Mucosa of descending colon (tissue), 3 donors: ENCODE data around the gene MAP2K7. TPM values are rescaled to one million over a fixed set of nuclear protein-coding genes. Genes with fewer than 3 reads are reported as not detected.
A peak's percentile ranks its signal among the peaks of the same experiment; 100 is the strongest.
"Not testable (repeated sequence)": the region's sequence is repeated elsewhere in the genome, so short reads cannot be mapped to it uniquely, and the experiment has no call there.

Experiments
- ATAC-seq: fragments of 200-7000 bp; cut with Tn5 transposase; one replicate; pipeline ENCODE4 v1.9.1; 2020; ENCODE audit warnings: mild to moderate bottlenecking, moderate library complexity
- DNase-seq, 3 donors: peaks; one replicate each; pipeline ENCODE4 v3.0.0-alpha.2; 2020
- H3K36me3 ChIP-seq: fragments of 200-600 bp; one replicate; pipeline ENCODE4 v1.8.0; 2021; ENCODE audit warnings: low read depth, mild to moderate bottlenecking
- H3K4me1 ChIP-seq: fragments of 200-600 bp; one replicate; pipeline ENCODE4 v1.8.0; 2021; ENCODE audit warnings: low read depth, mild to moderate bottlenecking
- H3K4me3 ChIP-seq: fragments of 200-600 bp; one replicate; pipeline ENCODE4 v1.8.0; 2021; ENCODE audit warnings: mild to moderate bottlenecking
- H3K9me3 ChIP-seq: fragments of 200-600 bp; one replicate; pipeline ENCODE4 v1.8.0; 2021; ENCODE audit warnings: mild to moderate bottlenecking
- intact Hi-C, 2 donors: fragments of 100-400 bp; cut with DNase I in 1 of 2; cut with micrococcal nuclease in 1 of 2; formaldehyde crosslinking; loops; one replicate each; pipeline versions ENCODE4 v1.11.0 to v1.11.1; 2022; cut with DNase I, micrococcal nuclease
- total RNA-seq, 3 donors: library from RNA; stranded (reverse); fragmentation: NEBNext Ultra II Directional in 2 of 3; extraction: Animal tissue kit (Norgen Biotek cat#: 25700) in 2 of 3; gene quantifications; one replicate each; pipeline versions ENCODE4 v1.2.1 to v1.2.4, GENCODE V29; 2021 to 2023
- TF ChIP-seq, protein P1 (sequence below): fragments of 200-600 bp; IDR thresholded peaks from one replicate; pipeline ENCODE4 v1.8.0; 2022; ENCODE audit warnings: antibody characterized with exemption, mild to moderate bottlenecking
- donor health status: DM: no; HTN: no; CAD: no; lungs with moderate emphysema.
- donor health status: DM: no; HTN: no; CAD: no.
- donor health status: DM: no; HTN: yes; CAD: no.

MAP2K7 gene
- total RNA-seq, 3 donors from 2014 or later: 31.5 to 49.2 (median 41.7) TPM

DNA sequence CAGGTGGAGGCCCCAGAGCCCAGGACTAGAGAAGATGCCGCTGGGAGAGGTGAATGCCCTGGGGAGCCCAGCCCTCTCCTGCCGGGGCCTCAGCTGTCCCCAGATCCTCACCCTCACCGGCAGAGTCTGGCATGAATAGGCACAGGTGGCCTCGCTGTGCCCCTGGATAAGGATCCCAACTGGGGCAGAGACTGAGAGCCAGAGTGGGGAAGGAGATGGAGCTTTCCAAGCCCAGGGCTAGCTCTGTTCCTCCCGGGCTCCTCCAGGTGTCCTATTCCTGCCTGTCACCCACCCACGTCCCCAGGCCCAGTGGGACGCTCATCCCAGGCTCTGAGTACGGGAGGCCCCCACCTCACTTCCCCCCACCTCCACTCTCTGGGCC is 46.0 kb upstream of the MAP2K7 start:
- H3K9me3 ChIP-seq: no peaks in the 10 kb centered on the region
- ATAC-seq: no peak
- intact Hi-C loops: loop anchor here in 1 of 2 donors (10.0 kb wide), 1 partner anchor 47 kb away; the partner anchor contains the start of gene MAP2K7
- H3K4me3 ChIP-seq: no peak overlapping the region
- no peaks in the 10 kb centered on the region for H3K36me3 ChIP-seq
- H3K4me1 ChIP-seq: peaks cover 21% of the 10 kb centered on the region
- TF ChIP-seq, protein P1, sequence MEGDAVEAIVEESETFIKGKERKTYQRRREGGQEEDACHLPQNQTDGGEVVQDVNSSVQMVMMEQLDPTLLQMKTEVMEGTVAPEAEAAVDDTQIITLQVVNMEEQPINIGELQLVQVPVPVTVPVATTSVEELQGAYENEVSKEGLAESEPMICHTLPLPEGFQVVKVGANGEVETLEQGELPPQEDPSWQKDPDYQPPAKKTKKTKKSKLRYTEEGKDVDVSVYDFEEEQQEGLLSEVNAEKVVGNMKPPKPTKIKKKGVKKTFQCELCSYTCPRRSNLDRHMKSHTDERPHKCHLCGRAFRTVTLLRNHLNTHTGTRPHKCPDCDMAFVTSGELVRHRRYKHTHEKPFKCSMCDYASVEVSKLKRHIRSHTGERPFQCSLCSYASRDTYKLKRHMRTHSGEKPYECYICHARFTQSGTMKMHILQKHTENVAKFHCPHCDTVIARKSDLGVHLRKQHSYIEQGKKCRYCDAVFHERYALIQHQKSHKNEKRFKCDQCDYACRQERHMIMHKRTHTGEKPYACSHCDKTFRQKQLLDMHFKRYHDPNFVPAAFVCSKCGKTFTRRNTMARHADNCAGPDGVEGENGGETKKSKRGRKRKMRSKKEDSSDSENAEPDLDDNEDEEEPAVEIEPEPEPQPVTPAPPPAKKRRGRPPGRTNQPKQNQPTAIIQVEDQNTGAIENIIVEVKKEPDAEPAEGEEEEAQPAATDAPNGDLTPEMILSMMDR: no peak
- DNase-seq: no peak

DNA sequence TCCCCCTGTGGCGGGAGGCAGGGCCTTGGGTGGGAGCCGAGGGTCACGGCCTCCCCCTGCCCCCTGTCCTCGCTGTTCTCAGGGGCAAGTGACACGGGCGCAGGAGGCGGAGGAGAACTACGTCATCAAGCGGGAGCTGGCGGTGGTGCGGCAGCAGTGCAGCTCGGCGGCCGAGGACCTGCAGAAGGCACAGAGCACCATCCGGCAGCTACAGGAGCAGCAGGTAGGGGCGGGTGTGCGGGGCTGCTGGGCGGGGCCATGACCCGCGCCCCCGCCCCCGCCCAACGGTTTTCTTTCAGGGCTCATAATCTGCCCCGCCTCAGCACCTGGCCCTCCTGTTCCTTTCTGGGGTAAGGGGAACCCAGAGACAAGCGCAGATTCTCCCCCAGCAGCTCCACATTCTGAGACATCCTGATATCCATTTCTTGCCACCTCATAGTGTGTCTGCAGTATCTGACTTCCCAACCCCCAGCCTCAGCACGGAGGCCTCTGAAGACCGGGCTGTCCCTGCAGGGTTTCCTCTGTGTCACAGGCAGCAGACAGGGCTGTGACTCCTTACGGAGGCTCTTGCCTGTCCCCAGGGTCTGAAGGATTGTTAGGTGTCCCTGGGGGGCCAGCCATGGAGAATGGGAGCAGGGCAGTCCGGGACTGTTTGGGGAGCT is 45.4 kb upstream of the MAP2K7 start:
- intact Hi-C loops: loop anchor here in 1 of 2 donors (10.0 kb wide), 1 partner anchor 47 kb away; the partner anchor contains the start of gene MAP2K7
- DNase-seq (peak in 1 of 3 donors; percentile 53), ATAC-seq (peak; percentile 23)
- TF ChIP-seq, protein P1: no peak
- H3K9me3 ChIP-seq: no peaks in the 10 kb centered on the region
- no peak overlapping the region for H3K4me3 ChIP-seq
- H3K36me3 ChIP-seq: no peaks in the 10 kb centered on the region
- peaks cover 22% of the 10 kb centered on the region for H3K4me1 ChIP-seq

DNA sequence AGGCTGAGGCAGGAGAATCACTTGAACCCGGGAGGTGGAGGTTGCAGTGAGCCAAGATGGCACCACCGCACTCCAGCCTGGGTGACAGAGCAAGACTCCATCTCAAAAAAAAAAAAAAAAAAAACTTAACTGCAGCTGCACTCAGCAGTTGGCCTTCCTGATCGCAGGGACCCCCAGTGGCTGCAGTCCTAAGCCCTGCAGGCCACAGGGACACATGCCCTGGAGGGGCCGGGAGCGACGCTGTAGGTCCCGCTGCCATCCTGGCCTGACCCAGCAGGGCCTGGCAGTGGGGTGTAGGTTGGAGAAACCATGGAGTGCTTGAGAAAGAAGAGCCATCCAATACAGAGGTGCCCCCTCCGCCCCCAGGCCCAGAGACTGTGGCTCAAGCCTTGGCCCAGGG is 44.6 kb upstream of the MAP2K7 start:
- H3K4me3 ChIP-seq, DNase-seq, H3K9me3 ChIP-seq, H3K36me3 ChIP-seq, ATAC-seq: not testable (repeated sequence)
- H3K4me1 ChIP-seq: peaks cover 18% of the 10 kb centered on the region
- intact Hi-C loops: loop anchor here in 1 of 2 donors (10.0 kb wide), 1 partner anchor 46 kb away; the partner anchor contains the start of gene MAP2K7

DNA sequence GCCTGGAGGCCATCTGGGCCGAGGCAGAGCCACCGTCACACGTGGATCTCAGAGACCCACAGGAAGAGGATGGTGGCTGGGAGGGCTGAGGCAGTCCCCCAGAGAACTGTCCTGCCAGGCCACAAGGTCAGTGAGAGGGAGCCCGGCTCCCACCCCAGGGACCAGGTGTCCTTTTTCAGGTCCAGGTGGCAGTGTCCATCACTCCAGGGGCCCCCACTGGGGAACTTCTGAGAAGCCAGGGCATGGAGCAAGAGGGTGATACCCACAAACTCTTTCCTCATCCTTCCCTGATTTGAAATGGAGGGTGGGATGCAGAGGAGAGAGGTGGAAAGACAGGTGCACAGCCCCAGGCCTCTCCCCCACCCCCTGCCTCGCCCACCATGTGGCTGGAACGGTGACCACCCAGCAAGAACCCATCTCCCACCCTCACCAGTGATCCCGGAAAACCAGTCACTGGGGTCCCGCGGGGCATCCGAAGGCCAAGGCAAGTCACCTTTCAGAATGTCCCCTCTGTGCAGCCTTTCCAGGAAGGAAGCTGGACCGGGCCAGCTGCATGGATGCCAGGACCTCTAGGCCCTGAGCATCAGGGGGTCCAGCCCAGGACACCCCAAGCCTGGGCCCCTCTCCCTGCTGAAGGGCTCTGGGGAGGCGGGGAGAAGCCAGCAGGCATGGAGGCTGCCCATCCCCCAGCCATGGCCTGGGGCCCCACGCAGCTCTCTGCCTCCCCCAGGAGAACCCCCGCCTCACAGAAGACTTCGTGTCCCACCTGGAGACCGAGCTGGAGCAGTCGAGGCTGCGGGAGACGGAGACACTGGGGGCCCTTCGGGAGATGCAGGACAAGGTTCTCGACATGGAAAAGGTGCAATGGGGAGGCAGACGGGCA is 43.6 kb upstream of the MAP2K7 start:
- Histone ChIP-seq H3K4me1 (peaks cover 18% of the 10 kb centered on the region), H3K4me3 (no peak overlapping the region), H3K36me3 (no peaks in the 10 kb centered on the region), H3K9me3 (no peaks in the 10 kb centered on the region)
- no peak for ATAC-seq
- TF ChIP-seq, protein P1: no peak
- no peak for DNase-seq
- intact Hi-C loops: loop anchor here in 1 of 2 donors (10.0 kb wide), 1 partner anchor 45 kb away; the partner anchor contains the start of gene MAP2K7

DNA sequence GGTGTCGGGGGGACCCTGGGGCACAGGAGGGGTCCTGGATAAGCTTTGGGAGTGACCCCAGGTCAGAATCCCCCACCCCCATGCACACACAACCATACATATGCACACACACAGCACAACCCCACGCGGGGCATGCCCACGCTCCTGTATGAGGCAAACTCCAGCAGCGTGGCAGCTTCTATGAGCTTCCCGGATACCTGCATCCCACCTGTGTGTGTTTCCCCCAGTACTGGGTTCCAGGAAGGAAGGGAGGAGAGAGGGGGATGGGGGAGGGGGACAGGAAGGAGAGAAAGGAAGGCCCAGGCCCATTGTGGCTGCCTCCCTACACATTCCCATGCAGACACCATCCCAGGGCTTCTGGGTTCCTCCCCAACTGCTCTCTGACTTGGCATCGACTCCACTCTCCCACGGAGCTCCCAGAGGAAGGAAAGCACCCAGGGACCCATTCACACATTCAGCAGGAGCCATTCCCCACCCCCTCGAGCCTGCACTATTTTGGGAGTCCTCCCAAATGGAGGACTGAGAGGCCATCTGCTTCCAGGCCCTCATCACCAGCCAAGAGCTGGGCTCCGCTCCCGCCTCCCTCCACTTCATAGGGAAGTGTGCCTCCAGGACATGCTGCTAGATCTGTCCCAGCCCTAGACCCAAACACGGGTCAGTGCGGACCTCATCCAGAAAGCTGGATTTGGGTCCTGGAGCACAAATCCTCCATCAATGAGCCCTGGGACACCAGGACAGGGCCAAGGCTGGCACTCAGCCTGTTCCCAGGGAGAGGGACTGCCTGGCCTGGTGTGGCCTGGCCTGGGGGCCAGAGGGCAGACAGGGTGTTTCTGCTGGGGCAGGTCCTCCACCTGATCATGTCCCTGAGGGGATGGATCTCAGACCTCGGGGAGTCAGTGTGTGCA is 42.7 kb upstream of the MAP2K7 start:
- ATAC-seq: no peak
- Histone ChIP-seq H3K4me1 (peaks cover 18% of the 10 kb centered on the region), H3K36me3 (no peaks in the 10 kb centered on the region), H3K4me3 (no peak overlapping the region), H3K9me3 (no peaks in the 10 kb centered on the region)
- TF ChIP-seq, protein P1: no peak
- intact Hi-C loops: no loop called here
- no peak for DNase-seq
